OCI-LY7 (cell line): ENCODE results near the gene MCTP2.

Source experiments
- CTCF ChIP-seq: fragments of 200-600 bp; sonication (generic); conservative IDR thresholded peaks from 2 replicates; pipeline ENCODE4 v1.5.1; 2014; ENCODE audit warnings: mild to moderate bottlenecking, antibody characterized with exemption, low read length, moderate library complexity, mixed read lengths
- EZH2phosphoT487 ChIP-seq: fragments of 200-600 bp; sonication (generic); IDR thresholded peaks from 2 replicates; pipeline ENCODE4 v1.6.1; 2018; ENCODE audit warnings: low read depth, borderline replicate concordance, mild to moderate bottlenecking, mixed run types, antibody characterized with exemption, low read length, moderate library complexity, mixed read lengths

- TF ChIP-seq CTCF: no peak
- no peak for TF ChIP-seq EZH2phosphoT487
Measured at GRCh38 chr15:94203306-94203705, 28.1 kb upstream of the MCTP2 start.
